ENCODE results near the gene SIRT3.
"Not testable (repeated sequence)": the region's sequence is repeated elsewhere in the genome, so short reads cannot be mapped to it uniquely, and the experiment has no call there.

Gene SIRT3

DNA sequence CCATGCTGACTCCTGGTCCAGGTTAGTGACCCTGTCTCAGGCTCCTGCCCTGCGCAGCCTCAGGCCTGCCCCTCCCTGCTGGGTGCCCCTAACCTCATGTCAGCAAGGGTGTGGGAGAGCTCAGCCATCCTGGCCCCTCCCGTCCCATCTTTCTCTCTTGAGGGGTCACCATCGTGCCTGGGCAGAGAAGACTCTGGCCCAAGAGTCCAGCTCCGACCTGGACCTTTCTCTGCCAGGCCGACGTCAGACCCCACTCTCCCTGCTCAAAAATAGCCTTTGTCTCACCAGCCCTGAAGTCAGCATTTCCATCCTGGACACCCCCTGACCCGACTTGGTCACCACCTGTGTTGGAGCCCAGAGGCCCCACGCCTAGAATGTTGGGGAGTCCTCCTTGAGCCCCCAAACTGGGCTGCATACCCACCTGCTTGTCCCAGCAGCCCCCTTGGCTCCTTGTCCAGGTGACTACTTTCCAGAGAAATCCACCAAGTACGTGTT is 38.4 kb downstream of the SIRT3 start:
- H3K79me2 ChIP-seq (ENCODE audit: insufficient read depth, low read length): no peaks in the 10 kb centered on the region
- H3K36me3 ChIP-seq (ENCODE audit: low read length): no peaks in the 10 kb centered on the region
- no peak overlapping the region for H3K9ac ChIP-seq (ENCODE audit: low read length)
- no peak overlapping the region for H2AFZ ChIP-seq (ENCODE audit: low read depth, low read length, severe bottlenecking)
- H3K4me3 ChIP-seq (ENCODE audit: insufficient read depth, low read length, poor library complexity, severe bottlenecking): no peak overlapping the region
- no peak overlapping the region for H3K27ac ChIP-seq (ENCODE audit: low read depth, low read length)
- no peaks in the 10 kb centered on the region for H3K9me2 ChIP-seq (replicated peaks; ENCODE audit: insufficient read depth, low read length)
- TF ChIP-seq EZH2phosphoT487 (conservative IDR thresholded peaks at IDR 0.05; ENCODE audit: low read length): no peak
- TF ChIP-seq, protein P1, sequence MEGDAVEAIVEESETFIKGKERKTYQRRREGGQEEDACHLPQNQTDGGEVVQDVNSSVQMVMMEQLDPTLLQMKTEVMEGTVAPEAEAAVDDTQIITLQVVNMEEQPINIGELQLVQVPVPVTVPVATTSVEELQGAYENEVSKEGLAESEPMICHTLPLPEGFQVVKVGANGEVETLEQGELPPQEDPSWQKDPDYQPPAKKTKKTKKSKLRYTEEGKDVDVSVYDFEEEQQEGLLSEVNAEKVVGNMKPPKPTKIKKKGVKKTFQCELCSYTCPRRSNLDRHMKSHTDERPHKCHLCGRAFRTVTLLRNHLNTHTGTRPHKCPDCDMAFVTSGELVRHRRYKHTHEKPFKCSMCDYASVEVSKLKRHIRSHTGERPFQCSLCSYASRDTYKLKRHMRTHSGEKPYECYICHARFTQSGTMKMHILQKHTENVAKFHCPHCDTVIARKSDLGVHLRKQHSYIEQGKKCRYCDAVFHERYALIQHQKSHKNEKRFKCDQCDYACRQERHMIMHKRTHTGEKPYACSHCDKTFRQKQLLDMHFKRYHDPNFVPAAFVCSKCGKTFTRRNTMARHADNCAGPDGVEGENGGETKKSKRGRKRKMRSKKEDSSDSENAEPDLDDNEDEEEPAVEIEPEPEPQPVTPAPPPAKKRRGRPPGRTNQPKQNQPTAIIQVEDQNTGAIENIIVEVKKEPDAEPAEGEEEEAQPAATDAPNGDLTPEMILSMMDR (IDR thresholded peaks at IDR 0.05; ENCODE audit: insufficient read depth, low read length, poor library complexity, severe bottlenecking): no peak
- no peaks in the 10 kb centered on the region for H3K9me3 ChIP-seq (ENCODE audit: insufficient read depth, low read length)
- no peak overlapping the region for H3K4me2 ChIP-seq (ENCODE audit: low read depth, low read length, poor library complexity, severe bottlenecking)
- no peaks in the 10 kb centered on the region for H4K20me1 ChIP-seq (ENCODE audit: low read depth, low read length)
- H3F3A ChIP-seq (ENCODE audit: insufficient read depth): no peaks in the 10 kb centered on the region
- H3K27me3 ChIP-seq (ENCODE audit: low read length): no peaks in the 10 kb centered on the region

DNA sequence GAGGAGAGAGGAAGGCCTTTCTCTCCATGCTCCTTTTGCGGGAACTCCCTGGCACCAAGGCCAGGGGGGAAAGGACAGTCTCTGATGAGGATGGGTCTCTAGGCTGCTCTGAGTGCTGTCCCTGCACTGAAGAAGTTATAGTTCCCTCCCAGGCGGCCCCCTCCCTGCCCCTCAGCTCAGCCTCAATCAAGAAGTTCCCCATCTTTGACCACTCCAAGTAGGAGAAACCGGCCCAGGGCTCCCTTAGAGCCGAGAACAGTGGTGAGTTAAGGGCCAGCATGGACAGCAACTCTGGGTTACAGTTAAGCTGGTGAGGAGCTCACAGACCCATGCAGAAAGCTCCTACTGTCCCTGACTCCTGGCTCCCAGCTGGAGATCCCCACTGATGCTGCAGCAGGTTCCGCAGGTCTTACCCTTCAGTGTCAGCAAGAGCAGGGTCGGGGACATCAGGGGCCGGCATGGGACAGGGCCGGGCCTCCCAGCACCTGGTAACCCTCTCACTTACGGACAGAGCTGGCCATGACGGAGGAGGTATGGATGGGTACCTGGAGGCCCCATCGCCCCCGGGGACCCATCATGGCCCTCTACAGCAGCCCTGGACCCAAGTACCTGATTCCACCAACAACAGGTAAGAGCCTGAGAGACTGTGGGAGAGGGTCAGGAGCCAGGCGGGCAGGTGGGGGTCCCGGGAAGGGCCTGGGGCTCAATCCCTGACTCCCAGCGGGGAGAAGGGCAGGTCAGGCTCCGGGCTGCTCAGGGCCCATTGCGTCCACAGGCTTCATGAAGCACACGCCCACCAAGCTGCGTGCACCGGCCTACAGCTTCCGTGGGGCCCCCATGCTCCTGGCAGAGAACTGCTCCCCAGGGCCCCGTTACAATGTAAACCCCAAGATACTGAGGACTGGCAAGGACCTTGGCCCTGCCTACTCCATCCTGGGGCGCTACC is 39.1 kb downstream of the SIRT3 start:
- Histone ChIP-seq H3K9me3 (ENCODE audit: insufficient read depth, low read length) (no peaks in the 10 kb centered on the region), H3K4me2 (ENCODE audit: low read depth, low read length, poor library complexity, severe bottlenecking) (no peak overlapping the region), H2AFZ (ENCODE audit: low read depth, low read length, severe bottlenecking) (no peak overlapping the region), H3K9ac (ENCODE audit: low read length) (no peak overlapping the region), H3F3A (ENCODE audit: insufficient read depth) (no peaks in the 10 kb centered on the region), H4K20me1 (ENCODE audit: low read depth, low read length) (no peaks in the 10 kb centered on the region), H3K79me2 (ENCODE audit: insufficient read depth, low read length) (no peaks in the 10 kb centered on the region), H3K27me3 (ENCODE audit: low read length) (no peaks in the 10 kb centered on the region), H3K4me3 (ENCODE audit: insufficient read depth, low read length, poor library complexity, severe bottlenecking) (no peak overlapping the region), H3K27ac (ENCODE audit: low read depth, low read length) (no peak overlapping the region), H3K9me2 (replicated peaks; ENCODE audit: insufficient read depth, low read length) (no peaks in the 10 kb centered on the region), H3K36me3 (ENCODE audit: low read length) (no peaks in the 10 kb centered on the region)
- TF ChIP-seq EZH2phosphoT487 (conservative IDR thresholded peaks at IDR 0.05; ENCODE audit: low read length): no peak
- TF ChIP-seq, protein P1 (IDR thresholded peaks at IDR 0.05; ENCODE audit: insufficient read depth, low read length, poor library complexity, severe bottlenecking): no peak

DNA sequence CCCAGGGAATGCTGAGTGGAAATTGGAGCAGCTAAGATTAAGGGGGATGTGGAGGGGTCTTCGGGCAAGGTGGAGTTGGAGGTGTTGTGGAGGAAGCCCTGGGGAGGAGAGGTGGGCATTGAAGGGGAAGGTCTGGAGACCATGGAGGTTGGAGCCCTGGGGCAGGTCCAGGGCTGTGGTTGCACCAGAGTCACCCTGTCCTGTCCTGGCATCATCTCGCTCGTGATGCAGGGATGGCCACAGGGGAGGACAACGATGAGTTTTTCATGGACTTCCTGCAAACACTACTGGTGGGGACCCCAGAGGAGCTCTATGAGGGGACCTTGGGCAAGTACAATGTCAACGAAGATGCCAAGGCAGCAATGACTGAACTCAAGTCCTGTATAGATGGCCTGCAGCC is 42.7 kb downstream of the SIRT3 start:
- H3K4me2 ChIP-seq (ENCODE audit: low read depth, low read length, poor library complexity, severe bottlenecking); H3K9ac ChIP-seq (ENCODE audit: low read length); H3K9me2 ChIP-seq (replicated peaks; ENCODE audit: insufficient read depth, low read length); H3K27me3 ChIP-seq (ENCODE audit: low read length); H3F3A ChIP-seq (ENCODE audit: insufficient read depth); H3K9me3 ChIP-seq (ENCODE audit: insufficient read depth, low read length); H2AFZ ChIP-seq (ENCODE audit: low read depth, low read length, severe bottlenecking); H3K27ac ChIP-seq (ENCODE audit: low read depth, low read length); H4K20me1 ChIP-seq (ENCODE audit: low read depth, low read length); H3K79me2 ChIP-seq (ENCODE audit: insufficient read depth, low read length); H3K36me3 ChIP-seq (ENCODE audit: low read length); H3K4me3 ChIP-seq (ENCODE audit: insufficient read depth, low read length, poor library complexity, severe bottlenecking): not testable (repeated sequence)

DNA sequence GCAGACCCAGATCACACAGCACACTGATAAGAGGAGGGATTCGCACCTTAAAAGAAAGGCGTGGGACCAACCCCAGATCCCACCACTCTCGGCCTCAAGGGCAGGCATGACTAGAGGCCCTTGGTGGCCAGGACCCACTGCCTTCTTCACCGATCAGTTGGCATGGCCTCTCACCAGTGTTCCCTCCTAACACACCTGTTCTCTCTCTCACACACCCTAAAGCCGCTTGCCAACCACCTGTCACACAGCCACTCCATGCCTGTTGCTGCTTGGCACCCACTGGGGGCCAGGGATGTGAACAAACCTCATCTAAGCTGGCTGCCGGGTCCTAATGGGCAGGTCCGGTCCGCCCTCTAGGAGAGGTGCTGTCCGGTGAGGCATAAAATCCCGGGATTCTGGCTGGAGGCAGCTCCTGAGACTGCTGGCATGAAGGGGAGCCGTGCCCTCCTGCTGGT is 43.4 kb downstream of the SIRT3 start, which contains the start of gene SCGB1C1:
Gene SCGB1C1, plus strand, starts transcription at position 405 of the 455 bp plus-strand sequence. Its CDS starts 22 bp downstream, at position 427.
- H3K36me3 ChIP-seq (ENCODE audit: low read length); H3K9ac ChIP-seq (ENCODE audit: low read length); H3K9me2 ChIP-seq (replicated peaks; ENCODE audit: insufficient read depth, low read length); H3K4me3 ChIP-seq (ENCODE audit: insufficient read depth, low read length, poor library complexity, severe bottlenecking); H3F3A ChIP-seq (ENCODE audit: insufficient read depth); H3K27ac ChIP-seq (ENCODE audit: low read depth, low read length); H3K9me3 ChIP-seq (ENCODE audit: insufficient read depth, low read length); H3K79me2 ChIP-seq (ENCODE audit: insufficient read depth, low read length); H2AFZ ChIP-seq (ENCODE audit: low read depth, low read length, severe bottlenecking); H4K20me1 ChIP-seq (ENCODE audit: low read depth, low read length); H3K27me3 ChIP-seq (ENCODE audit: low read length); H3K4me2 ChIP-seq (ENCODE audit: low read depth, low read length, poor library complexity, severe bottlenecking): not testable (repeated sequence)

DNA sequence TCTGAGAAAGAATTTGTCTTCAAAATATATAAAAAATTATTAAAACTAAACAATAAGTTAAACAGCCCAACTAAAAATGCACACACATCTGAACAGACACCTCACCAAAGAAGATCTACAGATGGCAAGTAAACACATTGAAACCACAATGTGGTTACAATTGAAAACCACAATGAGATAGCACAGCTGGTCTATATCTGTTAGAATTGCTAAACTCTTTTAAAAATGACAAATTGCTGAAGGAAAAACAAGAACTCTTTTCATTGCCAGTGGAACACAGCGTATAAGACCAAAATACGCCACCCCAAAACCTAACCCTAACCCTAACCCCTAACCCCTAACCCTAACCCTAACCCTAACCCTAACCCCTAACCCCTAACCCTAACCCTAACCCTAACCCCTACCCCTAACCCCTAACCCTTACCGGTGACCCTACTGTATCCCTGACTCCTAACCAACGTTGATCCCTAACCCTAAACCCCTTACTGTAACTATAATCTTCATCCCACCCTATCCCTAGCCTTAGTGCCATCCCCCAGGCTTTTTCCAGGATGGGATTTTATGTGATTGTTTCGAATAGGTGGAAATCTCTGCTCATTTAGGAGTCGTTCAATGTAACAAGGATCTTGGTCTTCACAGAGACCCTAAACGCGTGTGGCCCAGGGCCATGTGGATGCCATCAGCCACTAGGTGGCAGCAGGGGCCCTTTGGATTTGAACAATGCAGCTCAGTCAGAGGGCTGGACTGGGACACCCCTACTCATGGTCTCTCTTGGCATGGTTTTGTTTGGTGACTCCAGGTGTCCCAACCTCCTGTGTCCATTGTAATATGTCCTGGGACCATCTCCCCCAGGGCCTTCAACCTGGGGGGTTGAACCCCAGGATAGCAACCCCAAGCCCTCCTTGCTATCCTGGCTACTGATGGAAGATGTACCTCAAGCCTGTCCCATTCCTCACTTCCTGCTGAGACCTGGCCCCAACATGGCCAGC is 44.4 kb downstream of the SIRT3 start:
- H3K4me2 ChIP-seq (ENCODE audit: low read depth, low read length, poor library complexity, severe bottlenecking); H3K27me3 ChIP-seq (ENCODE audit: low read length): not testable (repeated sequence)

More for the DNA sequence above, 44.4 kb downstream of the SIRT3 start:
- H3K9me2 ChIP-seq (replicated peaks; ENCODE audit: insufficient read depth, low read length); H3K9me3 ChIP-seq (ENCODE audit: insufficient read depth, low read length); H4K20me1 ChIP-seq (ENCODE audit: low read depth, low read length); H3F3A ChIP-seq (ENCODE audit: insufficient read depth); H3K9ac ChIP-seq (ENCODE audit: low read length); H3K4me3 ChIP-seq (ENCODE audit: insufficient read depth, low read length, poor library complexity, severe bottlenecking); H3K27ac ChIP-seq (ENCODE audit: low read depth, low read length); H3K79me2 ChIP-seq (ENCODE audit: insufficient read depth, low read length); H2AFZ ChIP-seq (ENCODE audit: low read depth, low read length, severe bottlenecking); H3K36me3 ChIP-seq (ENCODE audit: low read length): not testable (repeated sequence)

Measured in SU-DHL-6 (cell line).